HepG2 (cell line): Measurements from ENCODE around the gene IDNK. TPM values are rescaled to one million over a fixed set of nuclear protein-coding genes. Genes with fewer than 3 reads are reported as not detected.

ENCODE experiments used
- CEBPB ChIP-seq: IDR thresholded peaks from 2 replicates; pipeline ENCODE4 v1.6.1; 2011; ENCODE audit warnings: low read depth, low read length, improper control_type of control experiment, borderline replicate concordance
- CEBPG ChIP-seq: IDR thresholded peaks from 2 replicates; pipeline ENCODE4 v1.6.1; 2016
- CREM ChIP-seq, 2 experiments: sonication (generic) in 1 of 2; formaldehyde crosslinking in 1 of 2; IDR thresholded peaks; 2 replicates each; pipeline versions ENCODE4 v1.4.0 to v1.6.1; 2016 to 2020; ENCODE audit warnings: antibody characterized with exemption in 1 of 2, mild to moderate bottlenecking in 1 of 2, missing genetic modification reagents in 1 of 2
- HDAC1 ChIP-seq: sonication (generic); formaldehyde crosslinking; IDR thresholded peaks from 2 replicates; pipeline ENCODE4 v1.5.1; 2020; ENCODE audit warnings: mild to moderate bottlenecking, missing genetic modification reagents
- HNF4G ChIP-seq, 2 experiments: sonication (generic) in 1 of 2; formaldehyde crosslinking in 1 of 2; IDR thresholded peaks; 2 replicates each; pipeline versions ENCODE4 v1.4.0 to v1.6.1; 2011 to 2020; ENCODE audit warnings: borderline replicate concordance in 2 of 2, low read depth in 2 of 2, mild to moderate bottlenecking in 2 of 2, low read length in 1 of 2, missing genetic modification reagents in 1 of 2, moderate library complexity in 1 of 2
- MIXL1 ChIP-seq: IDR thresholded peaks from 2 replicates; pipeline ENCODE4 v1.6.1; 2016
- NR2F6 ChIP-seq, 2 experiments: IDR thresholded peaks; 2 replicates each; pipeline ENCODE4 v1.6.1; 2016; ENCODE audit warnings: antibody characterized with exemption in 1 of 2, mild to moderate bottlenecking in 1 of 2
- PPARG ChIP-seq: conservative IDR thresholded peaks from 2 replicates; pipeline ENCODE4 v1.6.1; 2016; ENCODE audit warnings: missing biosample characterization, missing genetic modification reagents
- RARA ChIP-seq: IDR thresholded peaks from 2 replicates; pipeline ENCODE4 v1.6.1; 2016; ENCODE audit warnings: missing genetic modification reagents, missing compliant biosample characterization
- RXRB ChIP-seq: IDR thresholded peaks from 2 replicates; pipeline ENCODE4 v1.6.1; 2016; ENCODE audit warnings: borderline replicate concordance, missing genetic modification reagents, missing compliant biosample characterization
- SETDB1 ChIP-seq: sonication (generic); formaldehyde crosslinking; IDR thresholded peaks from 2 replicates; pipeline ENCODE4 v1.5.1; 2020; ENCODE audit warnings: missing genetic modification reagents, mild to moderate bottlenecking, borderline replicate concordance
- SKI ChIP-seq: fragments of 450-650 bp; IDR thresholded peaks from one replicate; pipeline ENCODE4 v1.6.1; 2018; ENCODE audit warnings: mild to moderate bottlenecking; ENCODE audit not compliant: partially characterized antibody
- SMARCE1 ChIP-seq: fragments of 450-650 bp; IDR thresholded peaks from 2 replicates; pipeline ENCODE4 v1.6.1; 2017; ENCODE audit warnings: borderline replicate concordance
- SMC3 ChIP-seq: IDR thresholded peaks from 2 replicates; pipeline ENCODE4 v1.6.1; 2011; ENCODE audit warnings: low read length, improper control_type of control experiment
- SRF ChIP-seq: IDR thresholded peaks from 2 replicates; pipeline ENCODE4 v1.6.1; 2011; ENCODE audit warnings: mild to moderate bottlenecking, low read depth, low read length, moderate library complexity
- ZNF292 ChIP-seq: sonication (generic); formaldehyde crosslinking; IDR thresholded peaks from 2 replicates; pipeline ENCODE4 v1.8.1; 2022; ENCODE audit warnings: mild to moderate bottlenecking, low read depth, missing genetic modification reagents, borderline replicate concordance
- ZNF564 ChIP-seq: sonication (generic); formaldehyde crosslinking; IDR thresholded peaks from 2 replicates; pipeline ENCODE4 v1.8.1; 2023; ENCODE audit warnings: mild to moderate bottlenecking, missing genetic modification reagents
- ZNF841 ChIP-seq: sonication (generic); formaldehyde crosslinking; IDR thresholded peaks from 2 replicates; pipeline ENCODE4 v1.8.1; 2023; ENCODE audit warnings: missing genetic modification reagents, borderline replicate concordance
- ZNF879 ChIP-seq: sonication (generic); formaldehyde crosslinking; IDR thresholded peaks from 2 replicates; pipeline ENCODE4 v1.8.1; 2023; ENCODE audit warnings: missing genetic modification reagents
- polyA plus RNA-seq, 8 experiments: library from polyadenylated mRNA; depleted of rRNA in 3 of 8; stranded (reverse) in 7 of 8; unstranded in 1 of 8; fragments of >200 nt; fragmentation: Illumina TruSeq in 4 of 8; extraction: Trizol in 4 of 8; gene quantifications; 2 replicates each; pipeline versions ENCODE4 v1.2.1 to v1.2.3, GENCODE V29; 2011 to 2016; ENCODE audit warnings: low read depth in 4 of 8, missing spikeins in 1 of 8, mixed read lengths in 1 of 8; ENCODE audit not compliant: insufficient read depth in 1 of 8
- total RNA-seq, 5 experiments: library from RNA; depleted of rRNA; stranded (reverse); fragments of >200 nt; fragmentation: Illumina TruSeq; extraction: Trizol; gene quantifications; 2 replicates each; pipeline ENCODE4 v1.2.3, GENCODE V29; 2016; ENCODE audit warnings: low read depth in 1 of 5
- TF ChIP-seq, protein P1 (sequence below): sonication (generic); formaldehyde crosslinking; IDR thresholded peaks from 2 replicates; pipeline ENCODE4 v1.5.1; 2020; ENCODE audit warnings: missing genetic modification reagents, mild to moderate bottlenecking, borderline replicate concordance
- TF ChIP-seq, protein P2 (sequence below): IDR thresholded peaks from 2 replicates; pipeline ENCODE4 v1.4.0; 2020; ENCODE audit warnings: mild to moderate bottlenecking, missing genetic modification reagents
- TF ChIP-seq, protein P3 (sequence below): sonication (generic); formaldehyde crosslinking; IDR thresholded peaks from 2 replicates; pipeline ENCODE4 v1.8.0; 2022; ENCODE audit warnings: missing genetic modification reagents, mild to moderate bottlenecking, inconsistent platforms, borderline replicate concordance
- TF ChIP-seq, protein P4 (sequence below): IDR thresholded peaks from 2 replicates; pipeline ENCODE4 v1.6.1; 2018; ENCODE audit warnings: missing genetic modification reagents

Gene IDNK
- total and polyA plus RNA-seq, 2 of the 13 experiments (the other 11 are each of a cell fraction or from before 2014, with no cell fraction given), result 3.1 to 4.8 TPM

DNA sequence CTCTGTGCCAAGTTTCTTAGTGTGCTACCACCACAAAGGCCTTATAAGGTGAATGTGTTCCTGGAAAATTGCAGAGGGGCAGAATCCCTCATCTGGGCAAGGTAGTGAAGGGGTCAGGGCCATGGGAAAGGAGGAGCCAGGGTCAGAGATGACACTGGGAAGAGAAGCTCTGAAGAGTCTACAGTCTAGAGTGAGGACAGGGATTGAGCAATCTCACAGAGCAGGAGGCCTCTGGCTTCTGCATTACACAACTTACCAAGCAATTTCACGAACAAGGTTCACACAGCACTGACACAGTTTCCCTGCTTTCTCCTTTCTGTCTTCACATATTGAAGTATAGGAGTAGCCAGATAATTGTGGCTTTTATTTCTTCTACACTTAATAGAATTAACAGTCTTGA, 24.5 kb upstream of the IDNK start (continued):
- TF ChIP-seq ZNF841 (CRISPR knock-in tag) (no peak), NR2F6 (IDR thresholded peaks at IDR 0.05) (peak; percentile 61; the same call in 1 of the 2 replicates), NR2F6 (CRISPR knock-in tag; IDR thresholded peaks at IDR 0.05) (peak; percentile 64; the same call in 1 of the 2 replicates), ZNF564 (no peak), PPARG (peak; percentile 42; the same call in 1 of the 2 replicates), SKI (peak; percentile 29), MIXL1 (CRISPR knock-in tag) (0 out of 2 replicates have a peak, but pooled peaks have one; percentile 20), ZNF879 (CRISPR knock-in tag) (no peak), HNF4G (IDR thresholded peaks at IDR 0.05; ENCODE audit: borderline replicate concordance, low read depth, low read length) (peak; percentile 77), HNF4G (CRISPR knock-in tag; IDR thresholded peaks at IDR 0.05; ENCODE audit: borderline replicate concordance, low read depth) (no peak), SMC3 (peak; percentile 46; the same call in 1 of the 2 replicates), CEBPG (CRISPR knock-in tag) (peak; percentile 99), SETDB1 (no peak), RARA (peak; percentile 81), HDAC1 (0 out of 2 replicates have a peak, but pooled peaks have one; percentile 41), CEBPB (peak; percentile 99), CREM (IDR thresholded peaks at IDR 0.05) (0 out of 2 replicates have a peak, but pooled peaks have one; percentile 14), CREM (CRISPR knock-in tag; IDR thresholded peaks at IDR 0.05) (no peak), RXRB (peak; percentile 62), SRF (peak; percentile 60; the same call in 1 of the 2 replicates), ZNF292 (peak; percentile 57; the same call in 1 of the 2 replicates), SMARCE1 (no peak)
- TF ChIP-seq, protein P1, sequence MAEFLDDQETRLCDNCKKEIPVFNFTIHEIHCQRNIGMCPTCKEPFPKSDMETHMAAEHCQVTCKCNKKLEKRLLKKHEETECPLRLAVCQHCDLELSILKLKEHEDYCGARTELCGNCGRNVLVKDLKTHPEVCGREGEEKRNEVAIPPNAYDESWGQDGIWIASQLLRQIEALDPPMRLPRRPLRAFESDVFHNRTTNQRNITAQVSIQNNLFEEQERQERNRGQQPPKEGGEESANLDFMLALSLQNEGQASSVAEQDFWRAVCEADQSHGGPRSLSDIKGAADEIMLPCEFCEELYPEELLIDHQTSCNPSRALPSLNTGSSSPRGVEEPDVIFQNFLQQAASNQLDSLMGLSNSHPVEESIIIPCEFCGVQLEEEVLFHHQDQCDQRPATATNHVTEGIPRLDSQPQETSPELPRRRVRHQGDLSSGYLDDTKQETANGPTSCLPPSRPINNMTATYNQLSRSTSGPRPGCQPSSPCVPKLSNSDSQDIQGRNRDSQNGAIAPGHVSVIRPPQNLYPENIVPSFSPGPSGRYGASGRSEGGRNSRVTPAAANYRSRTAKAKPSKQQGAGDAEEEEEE (CRISPR knock-in tag), result no peak
- TF ChIP-seq, protein P2, sequence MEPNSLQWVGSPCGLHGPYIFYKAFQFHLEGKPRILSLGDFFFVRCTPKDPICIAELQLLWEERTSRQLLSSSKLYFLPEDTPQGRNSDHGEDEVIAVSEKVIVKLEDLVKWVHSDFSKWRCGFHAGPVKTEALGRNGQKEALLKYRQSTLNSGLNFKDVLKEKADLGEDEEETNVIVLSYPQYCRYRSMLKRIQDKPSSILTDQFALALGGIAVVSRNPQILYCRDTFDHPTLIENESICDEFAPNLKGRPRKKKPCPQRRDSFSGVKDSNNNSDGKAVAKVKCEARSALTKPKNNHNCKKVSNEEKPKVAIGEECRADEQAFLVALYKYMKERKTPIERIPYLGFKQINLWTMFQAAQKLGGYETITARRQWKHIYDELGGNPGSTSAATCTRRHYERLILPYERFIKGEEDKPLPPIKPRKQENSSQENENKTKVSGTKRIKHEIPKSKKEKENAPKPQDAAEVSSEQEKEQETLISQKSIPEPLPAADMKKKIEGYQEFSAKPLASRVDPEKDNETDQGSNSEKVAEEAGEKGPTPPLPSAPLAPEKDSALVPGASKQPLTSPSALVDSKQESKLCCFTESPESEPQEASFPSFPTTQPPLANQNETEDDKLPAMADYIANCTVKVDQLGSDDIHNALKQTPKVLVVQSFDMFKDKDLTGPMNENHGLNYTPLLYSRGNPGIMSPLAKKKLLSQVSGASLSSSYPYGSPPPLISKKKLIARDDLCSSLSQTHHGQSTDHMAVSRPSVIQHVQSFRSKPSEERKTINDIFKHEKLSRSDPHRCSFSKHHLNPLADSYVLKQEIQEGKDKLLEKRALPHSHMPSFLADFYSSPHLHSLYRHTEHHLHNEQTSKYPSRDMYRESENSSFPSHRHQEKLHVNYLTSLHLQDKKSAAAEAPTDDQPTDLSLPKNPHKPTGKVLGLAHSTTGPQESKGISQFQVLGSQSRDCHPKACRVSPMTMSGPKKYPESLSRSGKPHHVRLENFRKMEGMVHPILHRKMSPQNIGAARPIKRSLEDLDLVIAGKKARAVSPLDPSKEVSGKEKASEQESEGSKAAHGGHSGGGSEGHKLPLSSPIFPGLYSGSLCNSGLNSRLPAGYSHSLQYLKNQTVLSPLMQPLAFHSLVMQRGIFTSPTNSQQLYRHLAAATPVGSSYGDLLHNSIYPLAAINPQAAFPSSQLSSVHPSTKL (CRISPR knock-in tag), result peak; percentile 85
- TF ChIP-seq, protein P3, sequence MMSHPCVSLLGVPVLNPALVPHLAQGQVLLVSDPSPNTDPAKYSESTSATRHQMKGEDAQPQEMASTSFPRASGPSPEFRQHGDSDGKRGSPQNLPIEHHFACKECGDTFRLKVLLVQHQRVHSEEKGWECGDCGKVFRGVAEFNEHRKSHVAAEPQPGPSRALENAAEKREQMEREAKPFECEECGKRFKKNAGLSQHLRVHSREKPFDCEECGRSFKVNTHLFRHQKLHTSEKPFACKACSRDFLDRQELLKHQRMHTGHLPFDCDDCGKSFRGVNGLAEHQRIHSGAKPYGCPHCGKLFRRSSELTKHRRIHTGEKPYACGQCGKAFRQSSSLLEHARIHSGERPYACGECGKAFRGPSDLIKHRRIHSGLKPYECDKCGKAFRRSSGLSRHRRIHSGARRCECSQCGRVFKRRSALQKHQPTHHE, result no peak
- TF ChIP-seq, protein P4, sequence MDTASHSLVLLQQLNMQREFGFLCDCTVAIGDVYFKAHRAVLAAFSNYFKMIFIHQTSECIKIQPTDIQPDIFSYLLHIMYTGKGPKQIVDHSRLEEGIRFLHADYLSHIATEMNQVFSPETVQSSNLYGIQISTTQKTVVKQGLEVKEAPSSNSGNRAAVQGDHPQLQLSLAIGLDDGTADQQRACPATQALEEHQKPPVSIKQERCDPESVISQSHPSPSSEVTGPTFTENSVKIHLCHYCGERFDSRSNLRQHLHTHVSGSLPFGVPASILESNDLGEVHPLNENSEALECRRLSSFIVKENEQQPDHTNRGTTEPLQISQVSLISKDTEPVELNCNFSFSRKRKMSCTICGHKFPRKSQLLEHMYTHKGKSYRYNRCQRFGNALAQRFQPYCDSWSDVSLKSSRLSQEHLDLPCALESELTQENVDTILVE (CRISPR knock-in tag), result no peak
